Stimulated activated effector memory CD8-positive, alpha-beta T cell treated with anti-CD3 and anti-CD28 coated beads, Interleukin-12 subunit alpha, Interleukin-12 subunit beta, amount 100 ng/mL, for 72 hours (primary cell): ENCODE results near the gene GLUL.
"Not testable (repeated sequence)": the region's sequence is repeated elsewhere in the genome, so short reads cannot be mapped to it uniquely, and the experiment has no call there.

Source experiments
- ATAC-seq: fragments of 150-1000 bp; cut with Tn5 transposase; 2 replicates; pipeline ENCODE4 v1.10.0; 2021
- DNase-seq, 2 donors: peaks; one replicate each; pipeline ENCODE4 v3.0.0; 2021 to 2022; ENCODE audit warnings: low spot score in 2 of 2
- H3K27ac Mint-ChIP-seq: one replicate; pipeline ENCODE4 v1.8.0; 2022; ENCODE audit warnings: mild to moderate bottlenecking, mixed read lengths
- H3K36me3 Mint-ChIP-seq: one replicate; pipeline ENCODE4 v1.8.0; 2022; ENCODE audit warnings: mild to moderate bottlenecking, mixed read lengths
- H3K4me1 Mint-ChIP-seq: one replicate; pipeline ENCODE4 v1.8.0; 2022; ENCODE audit warnings: mixed read lengths
- H3K4me3 Mint-ChIP-seq: one replicate; pipeline ENCODE4 v1.8.0; 2022; ENCODE audit warnings: mild to moderate bottlenecking, mixed read lengths
- H3K9me3 Mint-ChIP-seq: one replicate; pipeline ENCODE4 v1.8.0; 2022; ENCODE audit warnings: mixed read lengths

The GLUL gene

GRCh38 chr1:182357171-182357570, 34.4 kb downstream of the GLUL start:
- DNase-seq (no peak), ATAC-seq (no peak)
- H3K4me3 Mint-ChIP-seq = no peak overlapping the region
- H3K36me3 Mint-ChIP-seq = no peaks in the 10 kb centered on the region
- H3K27ac Mint-ChIP-seq = no peak overlapping the region
- H3K9me3 Mint-ChIP-seq = no peaks in the 10 kb centered on the region
- no peaks in the 10 kb centered on the region for H3K4me1 Mint-ChIP-seq

GRCh38 chr1:182355723-182356098, 35.9 kb downstream of the GLUL start:
- DNase-seq = no peak
- H3K4me3 Mint-ChIP-seq = no peak overlapping the region
- no peaks in the 10 kb centered on the region for H3K36me3 Mint-ChIP-seq
- H3K27ac Mint-ChIP-seq = no peak overlapping the region
- H3K4me1 Mint-ChIP-seq = no peaks in the 10 kb centered on the region
- ATAC-seq = no peak
- no peaks in the 10 kb centered on the region for H3K9me3 Mint-ChIP-seq

- no peak overlapping the region for H3K4me3 Mint-ChIP-seq
- H3K27ac Mint-ChIP-seq = no peak overlapping the region
- DNase-seq (no peak), ATAC-seq (no peak)
- no peaks in the 10 kb centered on the region for H3K36me3 Mint-ChIP-seq
- H3K4me1 Mint-ChIP-seq = no peaks in the 10 kb centered on the region
- H3K9me3 Mint-ChIP-seq = no peaks in the 10 kb centered on the region
Observed at GRCh38 chr1:182351790-182352364, 39.7 kb downstream of the GLUL start.

- H3K4me3 Mint-ChIP-seq = no peak overlapping the region
- no peak for ATAC-seq
- no peak overlapping the region for H3K27ac Mint-ChIP-seq
- no peak for DNase-seq
- H3K9me3 Mint-ChIP-seq = no peaks in the 10 kb centered on the region
- H3K36me3 Mint-ChIP-seq = no peaks in the 10 kb centered on the region
- H3K4me1 Mint-ChIP-seq = no peaks in the 10 kb centered on the region
Observed at GRCh38 chr1:182350839-182351238, 40.8 kb downstream of the GLUL start.

GRCh38 chr1:182348961-182349747, 42.4 kb downstream of the GLUL start:
- H3K9me3 Mint-ChIP-seq = no peaks in the 10 kb centered on the region
- H3K27ac Mint-ChIP-seq = no peak overlapping the region
- DNase-seq = no peak
- H3K36me3 Mint-ChIP-seq = no peaks in the 10 kb centered on the region
- H3K4me3 Mint-ChIP-seq = no peak overlapping the region
- no peak for ATAC-seq
- no peaks in the 10 kb centered on the region for H3K4me1 Mint-ChIP-seq

GRCh38 chr1:182347019-182347418, 44.6 kb downstream of the GLUL start:
- no peaks in the 10 kb centered on the region for H3K9me3 Mint-ChIP-seq
- no peak for ATAC-seq
- no peaks in the 10 kb centered on the region for H3K36me3 Mint-ChIP-seq
- no peak for DNase-seq
- no peak overlapping the region for H3K27ac Mint-ChIP-seq
- no peaks in the 10 kb centered on the region for H3K4me1 Mint-ChIP-seq
- H3K4me3 Mint-ChIP-seq = no peak overlapping the region

GRCh38 chr1:182340233-182341058, 51.1 kb downstream of the GLUL start:
- Mint-ChIP-seq H3K27ac (no peak overlapping the region), H3K36me3 (no peaks in the 10 kb centered on the region), H3K9me3 (no peaks in the 10 kb centered on the region), H3K4me3 (no peak overlapping the region), H3K4me1 (peaks cover 6% of the 10 kb centered on the region)
- DNase-seq (no peak), ATAC-seq (no peak)

- ATAC-seq = no peak
- no peak for DNase-seq
- Mint-ChIP-seq H3K36me3 (no peaks in the 10 kb centered on the region), H3K4me1 (peaks cover 10% of the 10 kb centered on the region), H3K27ac (no peak overlapping the region), H3K4me3 (no peak overlapping the region), H3K9me3 (no peaks in the 10 kb centered on the region)
Observed at GRCh38 chr1:182339684-182340083, 51.9 kb downstream of the GLUL start.

GRCh38 chr1:182338806-182339370, 52.7 kb downstream of the GLUL start:
- no peak for ATAC-seq
- DNase-seq = no peak
- no peak overlapping the region for H3K4me3 Mint-ChIP-seq
- no peaks in the 10 kb centered on the region for H3K36me3 Mint-ChIP-seq
- no peaks in the 10 kb centered on the region for H3K9me3 Mint-ChIP-seq
- H3K27ac Mint-ChIP-seq = no peak overlapping the region
- H3K4me1 Mint-ChIP-seq = peaks cover 12% of the 10 kb centered on the region

- H3K9me3 Mint-ChIP-seq = no peaks in the 10 kb centered on the region
- no peak overlapping the region for H3K4me3 Mint-ChIP-seq
- no peaks in the 10 kb centered on the region for H3K36me3 Mint-ChIP-seq
Observed at GRCh38 chr1:182337736-182338571, 53.6 kb downstream of the GLUL start.

GRCh38 chr1:182335771-182336566, 55.6 kb downstream of the GLUL start:
- no peaks in the 10 kb centered on the region for H3K9me3 Mint-ChIP-seq
- DNase-seq (no peak), ATAC-seq (no peak)
- peaks cover 12% of the 10 kb centered on the region for H3K4me1 Mint-ChIP-seq
- H3K36me3 Mint-ChIP-seq = no peaks in the 10 kb centered on the region
- no peak overlapping the region for H3K4me3 Mint-ChIP-seq
- H3K27ac Mint-ChIP-seq = no peak overlapping the region

More at GRCh38 chr1:182337736-182338571, 53.6 kb downstream of the GLUL start:
- Mint-ChIP-seq H3K4me1 (peaks cover 12% of the 10 kb centered on the region), H3K27ac (no peak overlapping the region)
- DNase-seq = no peak
- no peak for ATAC-seq

- not testable (repeated sequence) for ATAC-seq, H3K4me3 Mint-ChIP-seq, H3K36me3 Mint-ChIP-seq, DNase-seq, H3K9me3 Mint-ChIP-seq, H3K4me1 Mint-ChIP-seq, H3K27ac Mint-ChIP-seq
Observed at GRCh38 chr1:182333071-182333571, 58.5 kb downstream of the GLUL start.

- no peak overlapping the region for H3K27ac Mint-ChIP-seq
- ATAC-seq (no peak), DNase-seq (no peak)
- peaks cover 6% of the 10 kb centered on the region for H3K4me1 Mint-ChIP-seq
- no peaks in the 10 kb centered on the region for H3K36me3 Mint-ChIP-seq
- no peak overlapping the region for H3K4me3 Mint-ChIP-seq
- no peaks in the 10 kb centered on the region for H3K9me3 Mint-ChIP-seq
Observed at GRCh38 chr1:182332261-182333060, 59.1 kb downstream of the GLUL start.
